Uterus (tissue), 2 donors: Measurements from ENCODE around the gene TRIP6.

Experiments used
- CTCF ChIP-seq, 4 experiments: fragments of 200-600 bp in 2 of 4; fragments of 450-650 bp in 2 of 4; sonication (generic) in 2 of 4; IDR thresholded peaks; one replicate each; pipeline ENCODE4 v1.5.1; 2016 to 2019; ENCODE audit warnings: antibody characterized with exemption in 4 of 4, mild to moderate bottlenecking in 2 of 4, moderate library complexity in 1 of 4
- POLR2A ChIP-seq, 2 donors: fragments of 450-650 bp; IDR thresholded peaks; one replicate each; pipeline ENCODE4 v1.6.1; 2016; ENCODE audit warnings: antibody characterized with exemption in 2 of 2, mild to moderate bottlenecking in 1 of 2, moderate library complexity in 1 of 2

GRCh38 chr7:100860702-100861615 is 6.2 kb upstream of the TRIP6 start:
- TF ChIP-seq CTCF (IDR thresholded peaks at IDR 0.05) (no peak), POLR2A (IDR thresholded peaks at IDR 0.05) (no peak)
